Keratinocyte (primary cell): ENCODE data around the gene SPTBN1. TPM values are rescaled to one million over a fixed set of nuclear protein-coding genes. Genes with fewer than 3 reads are reported as not detected.
A peak's percentile ranks its signal among the peaks of the same experiment; 100 is the strongest.

ENCODE experiments used
- DNase-seq: peaks from one replicate; pipeline ENCODE4 v3.0.0-alpha.2; 2011; ENCODE audit warnings: low read depth, missing footprints, low spot score
- FAIRE-seq: peaks from 2 replicates; lab custom pipeline; 2011; peaks lifted over from hg19 to GRCh38; lab: Jason Lieb, UNC
- H2AFZ ChIP-seq: 2 replicates; pipeline ENCODE4 v1.6.0; 2012; ENCODE audit warnings: low read length, control low read depth, inconsistent platforms; ENCODE audit not compliant: control insufficient read depth
- H3K27ac ChIP-seq: 2 replicates; pipeline ENCODE4 v1.5.1; 2011; ENCODE audit warnings: low read length; ENCODE audit not compliant: control insufficient read depth, insufficient read depth
- H3K27me3 ChIP-seq: 3 replicates; pipeline ENCODE4 v1.6.0; 2011; ENCODE audit warnings: low read length; ENCODE audit not compliant: control insufficient read depth, insufficient read depth; ENCODE audit errors: extremely low read depth
- H3K36me3 ChIP-seq, 2 experiments: 2 replicates in 1 of 2; 3 replicates in 1 of 2; pipeline ENCODE4 v1.5.1; 2011; ENCODE audit warnings: low read length in 2 of 2, mild to moderate bottlenecking in 1 of 2; ENCODE audit not compliant: control insufficient read depth in 2 of 2, insufficient read depth in 2 of 2; ENCODE audit errors: extremely low read depth in 1 of 2
- H3K4me1 ChIP-seq: 3 replicates; pipeline ENCODE4 v1.5.1; 2011; ENCODE audit warnings: low read length; ENCODE audit not compliant: control insufficient read depth, insufficient read depth; ENCODE audit errors: extremely low read depth
- H3K4me2 ChIP-seq: 3 replicates; pipeline ENCODE4 v1.6.0; 2011; ENCODE audit warnings: low read depth, low read length; ENCODE audit not compliant: control insufficient read depth, insufficient read depth; ENCODE audit errors: extremely low read depth
- H3K4me3 ChIP-seq, 3 experiments: fragments of 200-600 bp in 1 of 3; sonication (generic) in 1 of 3; 2 replicates in 2 of 3; 3 replicates in 1 of 3; pipeline ENCODE4 v1.5.1; 2011 to 2016; ENCODE audit warnings: low read length in 3 of 3, mild to moderate bottlenecking in 3 of 3, control low read depth in 2 of 3, inconsistent platforms in 1 of 3, low read depth in 1 of 3, mixed read lengths in 1 of 3, mixed run types in 1 of 3, moderate library complexity in 1 of 3; ENCODE audit not compliant: control insufficient read depth in 2 of 3, insufficient read depth in 2 of 3; ENCODE audit errors: extremely low read depth in 1 of 3
- H3K79me2 ChIP-seq: 2 replicates; pipeline ENCODE4 v1.6.0; 2012; ENCODE audit warnings: low read length; ENCODE audit not compliant: control insufficient read depth, insufficient read depth
- H3K9ac ChIP-seq: 3 replicates; pipeline ENCODE4 v1.6.0; 2011; ENCODE audit warnings: low read length; ENCODE audit not compliant: control insufficient read depth, insufficient read depth; ENCODE audit errors: extremely low read depth
- H3K9me1 ChIP-seq: 3 replicates; pipeline ENCODE4 v1.6.0; 2011; ENCODE audit warnings: low read length; ENCODE audit not compliant: control insufficient read depth, insufficient read depth; ENCODE audit errors: extremely low read depth
- H3K9me3 ChIP-seq: 2 replicates; pipeline ENCODE4 v1.5.1; 2012; ENCODE audit warnings: low read depth, low read length; ENCODE audit not compliant: control insufficient read depth
- H4K20me1 ChIP-seq: 3 replicates; pipeline ENCODE4 v1.6.0; 2011; ENCODE audit warnings: low read length; ENCODE audit not compliant: control insufficient read depth, insufficient read depth; ENCODE audit errors: extremely low read depth
- EZH2 ChIP-seq: IDR thresholded peaks from one replicate; pipeline ENCODE4 v1.6.1; 2012; ENCODE audit warnings: inconsistent platforms, mild to moderate bottlenecking, low read length, moderate library complexity
- dilution Hi-C: fragments of 300-500 bp; cut with MboI; formaldehyde crosslinking; loops from one replicate; pipeline ENCODE4 v1.7.0; 2020; ENCODE audit warnings: low sequenced_read_pairs; ENCODE audit not compliant: extremely low pct_ligation_motif_present
- polyA plus RNA-seq, 5 experiments: library from polyadenylated mRNA; depleted of rRNA in 3 of 5; stranded (reverse) in 3 of 5; stranded (forward) in 1 of 5; unstranded in 1 of 5; fragments of >200 nt; gene quantifications; 1 replicate in 1 of 5; 2 replicates in 3 of 5; 3 replicates in 1 of 5; pipeline versions ENCODE4 v1.2.1 to v1.2.3, GENCODE V29; 2011 to 2012; ENCODE audit warnings: missing spikeins in 2 of 5, low read depth in 1 of 5, low replicate concordance in 1 of 5
- TF ChIP-seq, protein P1 (sequence below), 3 experiments: IDR thresholded peaks in 1 of 3; conservative IDR thresholded peaks in 1 of 3; optimal IDR thresholded peaks in 1 of 3; 2 replicates in 2 of 3; 3 replicates in 1 of 3; pipeline versions ENCODE3 to v1.5.1; 2011; ENCODE audit warnings: low read length in 3 of 3, mild to moderate bottlenecking in 3 of 3, moderate library complexity in 2 of 3, control low read depth in 1 of 3, inconsistent platforms in 1 of 3; ENCODE audit not compliant: insufficient read depth in 2 of 3; ENCODE audit errors: extremely low read depth in 1 of 3

SPTBN1 gene
- polyA plus RNA-seq, 1 donor (not counting 4 experiments of a cell fraction or from before 2014, with no cell fraction given) = 40.0 TPM

DNA sequence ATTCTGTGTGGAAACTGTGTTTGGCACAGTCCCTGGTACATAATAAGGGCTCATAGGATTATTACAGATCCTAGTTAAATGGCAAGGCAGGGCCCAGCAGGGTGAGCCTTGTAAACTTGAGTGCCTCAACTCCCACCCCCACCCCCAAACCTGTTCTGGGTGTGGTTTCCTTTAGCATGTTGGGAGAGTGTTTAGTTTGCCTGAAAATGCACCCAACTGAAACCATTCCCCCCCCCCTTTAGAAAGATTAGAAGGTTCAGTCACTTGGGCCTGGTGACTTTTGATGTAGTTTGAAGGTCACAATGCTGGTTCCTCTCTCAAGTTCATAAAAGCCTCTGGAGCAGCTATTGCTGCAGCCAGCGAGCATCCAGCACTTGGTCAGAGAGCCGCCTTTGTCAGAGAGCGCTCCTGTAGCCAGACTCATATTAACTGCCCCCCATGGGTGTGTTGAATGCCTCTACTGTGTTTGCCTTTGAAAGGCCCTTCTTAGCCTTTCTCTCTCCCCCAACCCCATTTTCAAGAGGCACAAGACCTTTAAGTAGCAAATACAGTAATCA lies 113.7 kb downstream of the SPTBN1 start:
- no peak for TF ChIP-seq EZH2
- TF ChIP-seq, protein P1, sequence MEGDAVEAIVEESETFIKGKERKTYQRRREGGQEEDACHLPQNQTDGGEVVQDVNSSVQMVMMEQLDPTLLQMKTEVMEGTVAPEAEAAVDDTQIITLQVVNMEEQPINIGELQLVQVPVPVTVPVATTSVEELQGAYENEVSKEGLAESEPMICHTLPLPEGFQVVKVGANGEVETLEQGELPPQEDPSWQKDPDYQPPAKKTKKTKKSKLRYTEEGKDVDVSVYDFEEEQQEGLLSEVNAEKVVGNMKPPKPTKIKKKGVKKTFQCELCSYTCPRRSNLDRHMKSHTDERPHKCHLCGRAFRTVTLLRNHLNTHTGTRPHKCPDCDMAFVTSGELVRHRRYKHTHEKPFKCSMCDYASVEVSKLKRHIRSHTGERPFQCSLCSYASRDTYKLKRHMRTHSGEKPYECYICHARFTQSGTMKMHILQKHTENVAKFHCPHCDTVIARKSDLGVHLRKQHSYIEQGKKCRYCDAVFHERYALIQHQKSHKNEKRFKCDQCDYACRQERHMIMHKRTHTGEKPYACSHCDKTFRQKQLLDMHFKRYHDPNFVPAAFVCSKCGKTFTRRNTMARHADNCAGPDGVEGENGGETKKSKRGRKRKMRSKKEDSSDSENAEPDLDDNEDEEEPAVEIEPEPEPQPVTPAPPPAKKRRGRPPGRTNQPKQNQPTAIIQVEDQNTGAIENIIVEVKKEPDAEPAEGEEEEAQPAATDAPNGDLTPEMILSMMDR (optimal IDR thresholded peaks at IDR 0.05 in 1 of 3, IDR thresholded peaks at IDR 0.05 in 1 of 3, conservative IDR thresholded peaks at IDR 0.05 in 1 of 3; ENCODE audit: extremely low read depth in 1 of 3, insufficient read depth in 2 of 3, low read length in 3 of 3) = no peak
- H3K9ac ChIP-seq = peak overlapping the region; percentile 73
- H3K9me1 ChIP-seq = peaks cover 8% of the 10 kb centered on the region
- H3K36me3 ChIP-seq = peaks cover 4% of the 10 kb centered on the region in 2 experiments
- H3K4me2 ChIP-seq = peak overlapping the region; percentile 85
- H3K27me3 ChIP-seq = no peaks in the 10 kb centered on the region
- dilution Hi-C loops = no loop called here
- H4K20me1 ChIP-seq = no peaks in the 10 kb centered on the region
- H3K9me3 ChIP-seq = no peaks in the 10 kb centered on the region
- H3K4me1 ChIP-seq = peaks cover 63% of the 10 kb centered on the region
- H3K4me3 ChIP-seq = no peak overlapping the region
- peak overlapping the region; percentile 96 for H3K27ac ChIP-seq
- peaks cover 88% of the 10 kb centered on the region for H3K79me2 ChIP-seq
- no peak overlapping the region for H2AFZ ChIP-seq
- FAIRE-seq (no peak), DNase-seq (no peak)

DNA sequence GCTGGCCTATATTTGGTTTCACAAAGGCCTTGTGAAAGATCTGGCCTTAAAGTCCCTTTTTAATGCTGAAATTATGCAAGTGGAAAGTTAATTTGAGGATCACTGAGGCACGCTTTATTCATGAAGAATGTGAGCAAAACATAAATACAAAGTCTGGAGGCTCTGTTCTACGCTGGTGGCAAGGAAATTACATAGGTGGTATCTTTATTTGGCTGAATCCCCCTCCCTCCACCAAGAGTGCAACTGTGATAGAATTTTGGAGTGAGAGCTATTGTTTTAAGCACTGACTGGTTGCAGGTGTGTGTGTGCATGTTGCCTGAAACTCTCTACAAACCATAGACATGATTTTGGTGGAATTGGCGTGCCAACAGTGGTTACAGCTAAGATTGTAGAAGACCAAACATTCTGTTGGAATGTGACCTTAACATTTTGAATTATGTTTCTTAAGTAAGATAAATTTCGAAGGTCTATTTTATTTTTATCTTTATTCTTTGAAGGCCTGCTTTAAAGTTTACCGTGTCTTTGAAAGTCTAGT lies 114.3 kb downstream of the SPTBN1 start:
- DNase-seq = no peak
- no peaks in the 10 kb centered on the region for H3K27me3 ChIP-seq
- FAIRE-seq = no peak
- peak overlapping the region; percentile 96 for H3K27ac ChIP-seq
- dilution Hi-C loops = no loop called here
- H3K4me1 ChIP-seq = peaks cover 68% of the 10 kb centered on the region
- peaks cover 8% of the 10 kb centered on the region for H3K9me1 ChIP-seq
- H2AFZ ChIP-seq = no peak overlapping the region
- peak overlapping the region; percentile 85 for H3K4me2 ChIP-seq
- peaks cover 83% of the 10 kb centered on the region for H3K79me2 ChIP-seq
- no peaks in the 10 kb centered on the region for H4K20me1 ChIP-seq
- H3K9me3 ChIP-seq = no peaks in the 10 kb centered on the region
- peaks cover 4% of the 10 kb centered on the region in 2 experiments for H3K36me3 ChIP-seq
- peak overlapping the region in 2 of 3 experiments; percentile 20 to 23 for H3K4me3 ChIP-seq
- no peak for TF ChIP-seq EZH2
- TF ChIP-seq, protein P1 (optimal IDR thresholded peaks at IDR 0.05 in 1 of 3, IDR thresholded peaks at IDR 0.05 in 1 of 3, conservative IDR thresholded peaks at IDR 0.05 in 1 of 3; ENCODE audit: extremely low read depth in 1 of 3, insufficient read depth in 2 of 3, low read length in 3 of 3) = no peak
- H3K9ac ChIP-seq = peak overlapping the region; percentile 73
